ENCODE results near the gene CD96. TPM values are rescaled to one million over a fixed set of nuclear protein-coding genes. Genes with fewer than 3 reads are reported as not detected.

Gene CD96
- total and polyA plus RNA-seq, 2 experiments from 2014 or later = 0.60 to 2.0 TPM

GRCh38 chr3:111653766-111654165 lies 111.8 kb downstream of the CD96 start:
- H3K36me3 ChIP-seq (replicated peaks; ENCODE audit: insufficient read depth, low read depth) = no peaks in the 10 kb centered on the region
- H3K9me3 ChIP-seq (ENCODE audit: low read depth) = no peaks in the 10 kb centered on the region
- H3K4me1 ChIP-seq (ENCODE audit: insufficient read depth) = peaks cover 12% of the 10 kb centered on the region
- H3K79me2 ChIP-seq = no peaks in the 10 kb centered on the region
- no peaks in the 10 kb centered on the region for H3K9me2 ChIP-seq (replicated peaks; ENCODE audit: insufficient read depth)
- WGBS (ENCODE audit: low lambda C conversion rate, missing lambda C conversion rate) = 92% methylated on average over 2 of the region's 2 CpGs
- no peak overlapping the region for H3K4me2 ChIP-seq
- no peaks in the 10 kb centered on the region for H4K20me1 ChIP-seq (ENCODE audit: insufficient read depth, poor library complexity, severe bottlenecking)
- H2AFZ ChIP-seq = no peak overlapping the region
- TF ChIP-seq EZH2phosphoT487 (IDR thresholded peaks at IDR 0.05; ENCODE audit: low read depth, severe bottlenecking, unreplicated experiment) (no peak), EZH2 (IDR thresholded peaks at IDR 0.05; ENCODE audit: borderline replicate concordance) (no peak), CTCF (IDR thresholded peaks at IDR 0.05; ENCODE audit: poor library complexity) (no peak)
- DNase-seq (ENCODE audit: low spot score) = no peak
- H3K4me3 ChIP-seq = no peak overlapping the region
- H3K27me3 ChIP-seq = no peaks in the 10 kb centered on the region
- H3K27ac ChIP-seq = no peak overlapping the region

- no peak for TF ChIP-seq EZH2phosphoT487 (IDR thresholded peaks at IDR 0.05; ENCODE audit: low read depth, severe bottlenecking, unreplicated experiment)
- TF ChIP-seq CTCF (IDR thresholded peaks at IDR 0.05; ENCODE audit: poor library complexity) = no peak
- TF ChIP-seq EZH2 (IDR thresholded peaks at IDR 0.05; ENCODE audit: borderline replicate concordance) = no peak
- H3K36me3 ChIP-seq (replicated peaks; ENCODE audit: insufficient read depth, low read depth) = no peaks in the 10 kb centered on the region
- H3K79me2 ChIP-seq = no peaks in the 10 kb centered on the region
- no peaks in the 10 kb centered on the region for H3K4me1 ChIP-seq (ENCODE audit: insufficient read depth)
- WGBS (ENCODE audit: low lambda C conversion rate, missing lambda C conversion rate) = 98% methylated on average over 3 of the region's 3 CpGs
- no peak overlapping the region for H3K4me2 ChIP-seq
- H3K27me3 ChIP-seq = no peaks in the 10 kb centered on the region
- no peak for DNase-seq (ENCODE audit: low spot score)
- H3K4me3 ChIP-seq = no peak overlapping the region
- H3K27ac ChIP-seq = no peak overlapping the region
- H2AFZ ChIP-seq = no peak overlapping the region
- H4K20me1 ChIP-seq (ENCODE audit: insufficient read depth, poor library complexity, severe bottlenecking) = no peaks in the 10 kb centered on the region
- H3K9me3 ChIP-seq (ENCODE audit: low read depth) = no peaks in the 10 kb centered on the region
- no peaks in the 10 kb centered on the region for H3K9me2 ChIP-seq (replicated peaks; ENCODE audit: insufficient read depth)
These were observed 120.0 kb downstream of the CD96 start for GRCh38 chr3:111662012-111662411.

GRCh38 chr3:111662907-111663306 lies 120.9 kb downstream of the CD96 start:
- Histone ChIP-seq H2AFZ (no peak overlapping the region), H3K9me3 (ENCODE audit: low read depth) (no peaks in the 10 kb centered on the region), H3K27me3 (no peaks in the 10 kb centered on the region), H3K36me3 (replicated peaks; ENCODE audit: insufficient read depth, low read depth) (no peaks in the 10 kb centered on the region), H3K79me2 (no peaks in the 10 kb centered on the region), H3K4me1 (ENCODE audit: insufficient read depth) (no peaks in the 10 kb centered on the region), H3K4me3 (no peak overlapping the region), H3K27ac (no peak overlapping the region), H4K20me1 (ENCODE audit: insufficient read depth, poor library complexity, severe bottlenecking) (no peaks in the 10 kb centered on the region), H3K9me2 (replicated peaks; ENCODE audit: insufficient read depth) (no peaks in the 10 kb centered on the region), H3K4me2 (no peak overlapping the region)
- 95% methylated on average over 3 of the region's 3 CpGs for WGBS (ENCODE audit: low lambda C conversion rate, missing lambda C conversion rate)
- TF ChIP-seq CTCF (IDR thresholded peaks at IDR 0.05; ENCODE audit: poor library complexity) (no peak), EZH2phosphoT487 (IDR thresholded peaks at IDR 0.05; ENCODE audit: low read depth, severe bottlenecking, unreplicated experiment) (no peak), EZH2 (IDR thresholded peaks at IDR 0.05; ENCODE audit: borderline replicate concordance) (no peak)
- no peak for DNase-seq (ENCODE audit: low spot score)

Data from hepatocyte (in vitro differentiated cells).